LHCN-M2 (cell line): ENCODE measurements around the gene DIPK1C. TPM values are rescaled to one million over a fixed set of nuclear protein-coding genes. Genes with fewer than 3 reads are reported as not detected.
A peak's percentile ranks its signal among the peaks of the same experiment; 100 is the strongest.
"Not testable (repeated sequence)": the region's sequence is repeated elsewhere in the genome, so short reads cannot be mapped to it uniquely, and the experiment has no call there.

Experiments
- DNase-seq: peaks from one replicate; pipeline ENCODE4 v3.0.0-alpha.2; 2012; ENCODE audit warnings: low read depth
- polyA plus RNA-seq: library from polyadenylated mRNA; unstranded; fragments of >200 nt; gene quantifications from one replicate; pipeline ENCODE4 v1.2.1, GENCODE V29; 2012; ENCODE audit warnings: missing spikeins
- total RNA-seq: library from RNA; depleted of rRNA; stranded (reverse); fragments of >200 nt; gene quantifications from 2 replicates; pipeline ENCODE4 v1.2.3, GENCODE V29; 2014; rRNA removed

Gene DIPK1C
- total RNA-seq: not detected in 2 replicates
- polyA plus RNA-seq: not detected

DNA sequence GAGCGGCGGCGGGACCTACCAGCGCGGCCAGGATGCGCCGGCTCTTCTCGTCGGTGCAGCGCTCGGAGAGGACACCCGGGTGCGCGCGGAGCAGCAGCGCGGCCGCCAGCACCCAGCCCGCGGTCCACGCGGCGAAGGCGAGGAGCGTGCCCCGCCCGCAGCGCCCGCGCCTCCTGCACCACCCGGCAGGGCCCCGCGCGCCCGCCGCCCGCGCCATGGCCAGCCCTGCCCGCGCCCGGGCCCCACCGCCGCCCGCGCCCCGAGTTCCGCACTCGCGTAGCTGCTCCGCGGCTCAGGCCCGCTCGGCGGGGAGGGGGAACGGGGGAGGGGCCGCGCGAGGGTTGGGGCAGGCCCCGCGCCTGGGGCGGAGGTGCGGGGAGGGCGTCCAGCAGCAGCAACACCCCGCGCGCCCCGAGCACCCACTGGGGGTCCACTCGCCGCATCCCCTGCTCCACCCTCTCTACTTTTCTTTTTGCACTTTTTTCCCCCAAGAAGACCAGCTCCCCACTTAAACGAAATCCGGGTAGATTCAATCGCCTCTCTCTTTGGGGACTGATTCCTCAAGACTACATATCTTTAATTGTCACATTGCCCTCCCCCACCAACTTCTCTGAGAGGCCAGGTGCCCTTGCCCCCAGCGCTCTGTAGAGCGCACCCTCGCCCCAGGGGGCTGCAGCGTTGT is at the start of gene DIPK1C:
Gene DIPK1C, minus strand, starts transcription at position 266 of the 682 bp plus-strand sequence. Its CDS starts 49 bp downstream, at position 217.
- no peak for DNase-seq

DNA sequence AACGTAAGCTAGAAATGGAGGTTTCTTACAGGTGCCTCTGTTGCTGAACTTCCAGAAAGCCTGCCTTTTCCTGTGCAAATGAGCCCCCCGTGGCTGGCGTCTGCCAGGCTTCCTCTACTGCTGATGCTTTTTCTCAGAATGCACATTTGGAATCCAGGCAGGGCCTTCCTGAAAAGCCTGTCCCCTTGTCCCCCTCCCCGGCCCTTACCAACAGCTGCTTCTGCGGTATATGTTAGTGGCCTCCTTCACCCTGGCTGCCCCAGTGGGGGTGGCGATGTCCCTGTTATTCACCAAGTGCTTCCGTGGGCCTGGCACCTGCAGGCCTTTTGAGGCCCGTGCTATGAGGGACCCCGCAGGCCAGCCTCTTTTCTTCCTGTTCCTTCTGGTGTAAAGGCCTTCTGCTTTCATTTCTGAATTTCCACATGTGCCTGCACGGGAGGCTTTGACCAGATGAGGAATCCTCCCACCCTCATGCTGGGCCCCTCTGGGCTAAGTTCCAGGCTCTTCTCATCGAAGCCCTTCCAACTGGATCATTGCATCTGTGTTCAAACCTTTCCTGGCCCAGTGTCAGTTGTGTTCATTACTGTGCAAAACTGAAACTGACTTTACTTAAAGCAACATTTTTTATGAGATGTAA is 49.5 kb upstream of the DIPK1C start:
- DNase-seq: no peak

DNA sequence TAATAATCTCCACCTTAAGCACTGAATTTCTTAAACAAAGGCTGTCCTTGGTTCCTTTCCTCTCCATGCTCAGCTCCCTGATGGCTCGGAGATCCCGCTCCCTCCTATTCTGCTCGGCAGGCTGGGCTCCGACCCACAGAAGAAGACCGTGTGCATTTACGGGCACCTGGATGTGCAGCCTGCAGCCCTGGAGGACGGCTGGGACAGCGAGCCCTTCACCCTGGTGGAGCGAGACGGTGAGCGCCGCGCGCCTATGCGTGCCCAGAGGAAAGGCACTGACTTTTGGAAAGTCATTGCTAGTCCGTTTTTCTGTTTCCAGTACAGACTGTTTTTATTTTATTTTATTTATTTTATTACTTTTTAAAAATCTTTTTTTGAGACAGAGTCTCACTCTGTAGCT is 48.7 kb upstream of the DIPK1C start:
- no peak for DNase-seq

DNA sequence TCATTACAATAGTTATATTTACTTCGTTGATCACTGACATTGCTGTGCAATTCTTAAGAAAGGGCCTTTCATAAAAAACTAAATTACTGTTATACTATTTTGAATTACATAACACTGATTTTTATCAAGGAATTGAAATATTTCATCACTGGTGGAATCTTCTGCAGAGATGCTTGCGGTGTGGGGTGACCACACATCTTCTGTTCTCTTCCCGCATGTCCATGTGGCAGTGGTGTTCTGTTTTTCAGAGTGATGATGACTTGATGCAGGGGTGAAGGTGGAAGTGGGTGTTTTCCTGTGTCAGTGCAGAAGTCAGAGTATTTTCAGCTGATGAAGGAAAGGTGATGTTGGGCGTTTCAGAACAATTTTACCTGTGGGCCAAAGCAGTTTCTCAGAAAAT is 46.0 kb upstream of the DIPK1C start:
- no peak for DNase-seq

DNA sequence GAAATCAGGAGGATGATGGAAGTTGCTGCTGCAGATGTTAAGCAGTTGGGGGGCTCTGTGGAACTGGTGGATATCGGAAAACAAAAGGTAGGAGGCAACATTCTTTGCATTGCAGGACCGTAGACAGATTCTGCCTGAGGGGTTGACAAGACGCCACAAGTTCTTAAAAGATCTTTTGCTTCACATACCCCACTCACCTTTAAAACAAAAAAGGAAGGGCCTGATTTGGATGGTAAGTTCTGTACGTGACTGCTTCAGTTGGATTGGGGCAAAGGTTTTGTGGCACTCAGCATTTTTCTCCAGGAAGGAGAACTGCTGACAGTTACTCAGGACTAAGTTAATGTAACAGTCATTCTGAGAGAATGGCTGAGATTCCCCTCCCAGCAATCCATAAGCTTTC is 44.3 kb upstream of the DIPK1C start:
- no peak for DNase-seq

DNA sequence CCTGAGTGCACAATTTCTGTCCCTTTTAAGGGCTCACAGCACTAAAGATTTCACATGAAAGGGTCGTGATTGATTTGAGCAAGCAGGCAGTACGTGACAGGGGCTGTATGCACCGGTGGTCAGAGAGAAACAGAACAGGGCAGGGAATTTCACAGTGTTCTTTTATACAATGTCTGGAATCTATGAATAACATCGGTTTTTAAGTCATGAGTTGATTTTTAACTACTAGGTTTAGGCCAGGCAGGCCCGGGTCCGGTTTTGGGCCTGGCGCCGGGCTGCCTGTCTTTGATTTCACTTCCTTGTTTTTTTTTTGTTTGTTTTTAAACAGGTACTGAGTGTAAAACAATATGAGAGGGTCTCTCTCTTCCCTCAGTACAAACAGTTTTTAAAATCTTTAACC is 43.7 kb upstream of the DIPK1C start:
- DNase-seq: not testable (repeated sequence)

DNA sequence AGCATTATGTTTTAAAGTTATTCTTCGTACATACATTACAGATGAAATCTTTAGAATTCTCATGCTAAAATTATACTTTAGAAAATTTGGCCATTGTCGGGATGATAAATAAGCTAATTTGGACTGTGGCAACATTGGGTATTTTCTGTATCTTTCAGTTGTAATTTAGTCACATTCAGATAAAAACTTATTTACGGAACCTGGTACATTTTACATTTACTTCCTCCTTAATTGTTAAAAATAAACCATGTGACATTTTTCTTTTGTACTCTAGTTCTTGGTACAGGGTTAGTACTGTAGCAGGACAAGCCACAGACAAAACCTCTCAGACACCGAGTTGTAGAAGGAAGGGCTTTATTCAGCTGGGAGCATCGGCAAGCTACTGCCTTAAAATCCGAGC is 43.3 kb upstream of the DIPK1C start:
- no peak for DNase-seq

DNA sequence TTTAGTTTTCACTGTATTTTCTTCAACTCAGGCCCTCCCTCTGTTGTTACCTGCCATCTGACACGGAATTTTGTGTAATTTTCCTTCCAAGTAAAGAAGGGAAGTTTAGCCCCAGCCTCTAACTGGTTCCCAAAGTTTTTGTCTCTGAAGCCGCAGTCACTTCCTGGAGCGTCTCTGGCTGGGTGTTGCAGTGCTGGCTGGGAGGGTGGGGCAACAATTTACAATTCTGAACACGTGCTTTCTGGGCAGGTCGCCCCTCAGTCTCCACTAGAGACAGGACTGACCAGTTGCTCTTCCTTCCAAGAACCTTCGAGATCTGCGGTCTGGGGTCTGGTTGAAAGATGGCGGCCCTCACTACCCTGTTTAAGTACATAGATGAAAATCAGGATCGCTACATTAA is 42.5 kb upstream of the DIPK1C start:
- no peak for DNase-seq

DNA sequence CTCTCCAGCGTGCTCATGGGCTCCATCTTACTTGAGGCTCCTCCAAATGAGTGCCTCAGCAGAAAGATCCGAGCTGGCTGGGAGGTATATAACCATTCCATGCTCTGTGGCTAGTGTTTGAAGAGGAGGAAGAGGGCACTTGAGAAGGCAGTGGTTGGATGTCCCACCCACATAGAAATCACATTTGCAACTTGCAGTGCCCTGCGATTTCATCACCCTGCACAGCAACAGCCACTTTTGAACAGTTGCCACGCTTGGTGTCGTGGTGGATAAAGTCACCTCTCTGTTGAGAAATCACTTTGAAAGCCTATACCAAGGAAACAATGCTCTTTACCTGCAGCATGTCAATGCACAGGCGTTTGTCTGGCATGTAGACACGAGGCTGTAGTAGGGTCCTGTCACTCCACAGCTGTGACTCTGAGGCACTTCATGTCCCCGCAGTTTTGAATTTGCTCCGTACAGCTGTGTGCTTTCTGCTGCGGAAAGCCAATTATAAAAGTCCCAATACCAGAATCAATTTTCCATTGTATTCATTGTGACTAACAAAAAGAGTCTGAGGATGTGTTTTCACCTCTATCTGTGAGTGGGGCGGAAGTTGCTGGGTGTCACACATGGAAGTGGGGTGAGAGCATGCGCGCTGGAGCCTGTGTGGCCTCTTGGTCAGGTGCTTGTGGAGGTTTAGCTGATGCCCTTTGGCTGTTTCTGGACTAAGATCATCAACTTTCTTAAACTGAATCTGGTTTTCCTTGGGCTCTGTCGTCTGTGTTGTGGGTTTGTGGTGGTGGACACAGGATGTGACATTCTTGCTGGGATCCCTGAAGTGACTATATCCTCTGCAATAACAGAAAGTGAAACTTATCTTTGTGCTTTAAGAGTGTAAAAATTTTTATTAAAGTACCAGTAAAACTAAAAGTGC is 41.9 kb upstream of the DIPK1C start:
- DNase-seq: no peak

DNA sequence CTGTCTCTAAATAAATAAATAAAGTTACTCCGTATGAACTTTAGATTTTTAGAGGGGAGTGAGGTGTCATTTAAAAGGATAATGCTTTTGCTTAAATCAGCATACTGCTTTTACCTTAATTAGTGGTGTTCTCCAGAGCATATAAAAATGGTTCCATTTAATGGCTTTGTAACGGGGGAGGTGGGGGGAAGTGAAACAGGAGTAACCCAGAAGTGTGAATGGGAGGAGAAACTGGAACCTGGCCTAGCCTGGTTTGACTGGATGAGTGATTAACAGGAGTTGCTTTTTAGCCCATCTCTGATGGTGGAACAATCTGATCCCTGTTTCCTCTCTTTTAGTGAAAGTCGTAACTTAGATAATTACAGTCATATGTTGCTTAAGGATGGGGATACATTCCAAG is 40.7 kb upstream of the DIPK1C start:
- DNase-seq: no peak

DNA sequence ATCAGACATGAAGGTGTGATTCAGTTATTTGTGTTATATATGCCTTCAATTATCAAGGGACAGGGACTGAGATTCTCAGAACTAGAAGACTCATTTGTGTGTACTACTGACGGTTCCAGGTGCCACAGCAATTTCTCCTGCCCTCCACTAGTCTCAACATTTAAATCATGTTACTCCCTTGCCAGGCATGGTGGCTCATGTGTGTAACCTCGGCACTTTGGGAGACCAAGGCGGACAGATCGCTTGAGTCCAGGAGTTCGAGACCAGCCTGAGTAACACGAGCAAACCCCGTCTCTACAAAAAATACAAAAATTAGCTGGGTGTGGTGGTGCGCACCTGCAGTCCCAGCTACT is 40.2 kb upstream of the DIPK1C start:
- DNase-seq: no peak

DNA sequence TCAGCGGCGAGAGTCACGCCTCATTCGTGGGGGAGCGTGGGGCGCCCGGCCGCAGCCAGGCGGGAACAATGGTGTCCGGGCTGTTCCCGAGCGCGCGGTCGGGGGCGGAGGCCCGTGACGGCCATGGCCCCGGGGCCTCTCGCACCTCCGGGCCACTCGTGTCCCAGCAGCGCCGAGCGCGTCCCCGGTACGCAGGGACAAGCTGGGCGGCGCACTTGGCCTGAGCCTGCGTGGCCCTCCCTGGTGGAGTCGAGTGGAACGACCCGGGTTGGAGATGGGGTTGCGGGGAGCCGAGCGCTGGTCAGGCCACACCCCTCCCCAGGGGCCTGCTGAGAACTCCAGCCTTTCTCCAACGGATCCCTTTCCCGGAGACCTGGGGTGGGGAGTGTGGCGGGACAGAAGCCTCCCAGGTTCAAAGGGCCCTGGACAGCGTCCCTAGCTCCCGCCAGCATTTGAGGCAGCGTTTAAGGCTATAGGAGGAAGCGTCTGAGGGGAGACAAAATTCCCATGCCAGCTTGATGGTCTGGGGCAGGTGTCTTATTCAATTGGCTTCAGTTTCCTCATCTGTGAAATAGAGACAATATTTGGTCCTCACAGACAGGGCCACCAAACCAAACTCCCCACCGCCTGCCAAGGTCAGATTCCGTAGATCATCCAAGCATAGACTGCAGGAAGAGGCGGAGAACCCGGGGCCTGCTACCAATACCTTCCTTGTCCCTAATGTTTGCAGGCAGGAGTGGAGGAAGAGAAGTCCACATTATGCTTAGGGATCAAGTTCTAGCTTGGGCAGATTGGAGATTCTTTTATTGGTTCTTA is 39.6 kb upstream of the DIPK1C start:
- peak; percentile 60 for DNase-seq

DNA sequence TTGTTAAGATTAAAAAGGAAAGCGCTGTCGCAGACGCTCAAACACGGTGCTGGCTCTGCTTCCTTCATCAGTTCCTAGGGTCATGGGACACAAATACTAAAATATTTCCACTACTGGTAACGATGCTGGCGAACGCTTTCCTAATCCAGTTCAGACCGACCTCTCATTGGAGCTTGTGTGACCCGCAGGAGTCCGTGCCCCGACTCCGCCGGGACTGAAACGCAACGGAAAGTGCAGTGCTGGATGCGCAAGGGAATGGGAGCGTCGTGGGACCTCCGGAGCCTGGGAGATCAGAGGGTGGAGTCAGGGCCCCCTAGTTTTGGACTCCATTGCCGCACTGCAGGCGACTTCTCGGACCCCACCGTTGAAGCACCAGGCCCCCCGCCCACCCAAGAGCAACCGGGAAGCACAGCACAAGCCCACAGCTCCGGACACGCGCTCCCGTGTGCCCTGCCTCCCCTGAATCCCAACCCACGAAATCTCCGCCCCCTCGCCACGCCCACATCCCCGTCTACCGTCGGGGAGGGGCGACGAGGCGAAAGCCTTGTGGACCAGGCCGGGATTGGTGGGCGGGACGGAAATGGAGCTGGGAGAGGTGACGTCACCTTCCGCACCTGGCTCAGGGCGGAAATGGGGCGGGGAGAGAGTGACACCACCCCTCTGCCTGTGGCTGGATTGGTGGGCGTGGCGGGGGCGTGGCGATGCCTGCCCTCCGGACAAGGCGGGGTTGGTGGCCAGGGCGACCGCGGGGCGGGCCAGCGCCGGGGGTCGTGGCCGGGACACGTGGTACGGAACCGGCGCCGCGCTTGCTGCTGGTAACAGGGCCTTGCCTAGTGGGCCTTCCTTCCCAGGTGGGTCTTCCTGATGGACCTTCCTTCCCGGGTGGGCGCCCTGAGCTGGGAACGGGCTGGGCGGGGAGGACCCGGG is 38.7 kb upstream of the DIPK1C start, which contains the start of gene CNDP2:
Gene CNDP2, plus strand, starts transcription at position 783 of the 927 bp plus-strand sequence. CDS start 3,611 bp downstream, outside the sequence.
- DNase-seq: peak; percentile 97

DNA sequence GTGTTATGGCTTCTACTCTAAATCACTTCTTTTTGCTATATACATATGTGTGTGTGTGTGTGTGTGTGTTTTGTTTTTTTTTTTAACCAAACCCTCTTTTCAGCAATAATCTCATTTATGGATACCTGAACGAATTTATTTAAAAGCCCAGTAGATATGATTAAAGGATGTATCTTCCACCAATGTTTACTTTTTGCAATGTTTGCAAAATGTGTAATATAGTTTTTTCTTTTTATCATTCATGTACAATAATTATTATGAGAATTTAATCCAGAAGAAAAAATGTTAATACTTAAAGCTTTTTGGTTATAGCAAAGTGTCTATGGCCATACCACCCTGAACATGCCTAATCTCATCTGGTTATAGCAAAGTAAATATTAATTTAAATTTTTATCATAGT is 37.4 kb upstream of the DIPK1C start:
- DNase-seq: no peak

DNA sequence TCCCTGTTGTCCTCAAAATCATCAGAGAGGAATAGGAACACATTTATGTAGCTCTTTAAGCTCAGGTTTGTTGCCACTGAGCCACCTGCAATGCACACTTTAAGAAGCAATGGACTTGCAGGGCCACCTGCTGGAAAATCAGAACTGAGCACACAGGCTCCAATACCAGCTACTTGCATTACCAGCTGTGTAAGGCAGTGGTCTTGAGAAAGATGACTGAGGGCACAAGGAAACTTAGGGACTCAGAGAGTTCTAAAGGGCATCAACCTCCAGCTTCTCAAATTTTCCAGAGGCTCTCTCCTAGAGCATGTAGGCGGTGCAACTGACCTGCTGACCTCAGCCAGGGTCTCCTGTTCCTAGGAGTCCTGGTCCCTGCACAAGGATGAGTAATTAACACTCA is 36.6 kb upstream of the DIPK1C start:
- peak; percentile 32 for DNase-seq

DNA sequence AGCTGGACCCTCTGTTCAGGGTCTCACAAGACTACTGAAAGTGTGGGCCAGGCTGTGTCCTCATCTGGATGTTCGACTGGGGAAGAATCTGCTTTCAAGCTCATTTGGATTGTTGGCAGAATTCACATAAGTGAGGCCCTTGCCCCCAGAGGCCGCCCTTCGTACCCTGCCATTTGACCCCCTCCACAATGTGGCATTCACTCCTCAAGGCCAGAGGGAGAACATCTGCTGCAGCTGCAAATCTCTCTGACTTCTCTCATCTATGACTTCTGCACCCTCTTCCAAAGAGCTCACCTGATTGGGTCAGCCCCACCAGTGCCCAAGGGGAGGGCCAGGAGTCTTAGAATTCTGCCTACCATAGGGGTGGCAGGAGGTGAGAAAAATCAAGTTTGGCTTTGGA is 35.2 kb upstream of the DIPK1C start:
- no peak for DNase-seq

DNA sequence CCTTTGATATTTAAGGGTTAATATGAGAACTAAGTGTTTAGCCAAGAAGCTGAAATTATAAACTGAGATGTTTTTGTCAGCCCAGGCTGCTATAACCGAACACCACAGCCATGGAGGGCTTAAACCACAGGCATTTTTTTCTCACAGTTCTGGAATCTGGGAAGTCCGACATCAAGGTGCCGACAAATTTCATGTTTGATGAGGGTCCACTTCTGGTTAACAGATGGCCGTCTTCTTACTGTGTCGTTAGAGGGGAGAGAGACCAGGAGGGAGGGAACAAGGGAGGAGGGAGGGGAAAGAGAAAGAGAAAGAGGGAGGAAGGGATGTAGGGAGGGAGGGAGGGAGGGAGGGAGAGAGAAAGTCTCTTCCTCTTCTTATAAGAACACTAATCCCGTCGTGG is 32.6 kb upstream of the DIPK1C start:
- peak; percentile 70 for DNase-seq

DNA sequence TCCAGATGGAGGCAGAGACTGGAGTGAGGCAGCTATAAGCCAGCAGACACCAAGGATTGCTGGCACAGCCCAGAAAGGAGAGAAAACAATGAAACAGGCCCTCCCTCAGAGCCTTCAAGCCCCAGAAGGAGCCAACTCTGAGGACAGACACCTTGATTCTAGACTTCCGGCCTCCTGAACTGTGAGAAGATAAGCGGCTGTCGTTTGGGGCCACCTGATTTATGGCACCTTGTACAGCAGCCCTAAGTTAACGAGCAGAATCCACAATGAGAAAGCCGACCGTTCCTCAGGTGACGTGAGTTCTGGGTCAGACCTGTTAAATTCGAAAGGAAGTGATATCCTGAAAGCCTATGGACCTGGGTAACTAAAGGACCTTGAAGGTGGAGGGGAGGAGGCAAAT is 31.8 kb upstream of the DIPK1C start:
- no peak for DNase-seq

DNA sequence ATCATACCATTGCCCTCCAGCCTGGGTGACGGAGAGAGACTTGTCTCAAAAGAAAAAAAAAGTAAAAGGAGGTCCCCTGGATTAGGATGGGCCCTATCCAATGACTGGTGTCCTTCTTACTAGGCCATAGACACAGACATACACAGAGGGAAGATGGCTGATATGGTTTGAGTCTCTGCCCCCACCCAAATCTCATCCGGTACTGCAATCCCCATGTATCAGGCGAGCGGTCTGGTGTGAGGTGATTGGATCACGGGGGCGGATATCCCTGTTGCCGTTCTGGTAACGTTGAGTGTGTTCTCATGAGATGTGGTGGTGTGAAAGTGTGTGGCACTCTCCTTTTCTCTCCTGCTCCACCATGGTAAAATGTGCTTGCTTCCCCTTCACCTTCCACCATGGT is 31.2 kb upstream of the DIPK1C start:
- DNase-seq: no peak

DNA sequence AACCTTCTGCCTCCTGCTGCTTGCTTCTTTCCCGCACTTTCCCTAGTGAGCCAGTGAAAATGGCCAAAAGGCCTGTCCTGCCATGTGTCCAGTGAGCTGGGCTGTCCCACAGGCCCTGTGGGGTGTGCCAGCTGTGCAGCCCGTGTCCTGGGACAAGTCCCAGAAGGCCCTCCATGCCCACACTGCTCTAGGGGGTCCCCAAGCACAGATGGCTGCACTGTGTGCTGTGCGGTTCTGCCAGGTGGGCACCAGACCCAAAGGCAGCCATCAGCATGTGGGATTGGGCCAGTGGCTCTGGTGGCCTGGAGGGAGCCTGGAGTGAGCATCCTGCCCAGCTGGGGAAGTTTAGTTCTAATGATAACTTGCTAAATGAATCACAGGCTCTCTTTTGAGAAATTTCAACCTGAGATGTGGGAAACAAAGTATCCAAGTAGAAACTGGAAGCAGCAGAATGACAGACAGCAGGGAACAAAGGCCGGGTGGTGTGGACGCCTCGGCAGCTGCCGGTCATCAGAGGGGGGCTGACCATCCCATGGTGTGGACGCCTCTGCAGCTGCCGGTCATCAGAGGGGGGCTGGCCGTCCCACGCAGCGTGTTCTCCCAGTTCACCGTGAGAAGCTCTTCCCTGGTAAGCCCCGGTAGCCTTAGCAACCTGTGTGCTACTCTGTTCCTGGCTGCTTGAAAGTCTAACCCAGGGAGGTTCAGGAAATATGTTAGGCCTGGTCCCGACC is 29.2 kb upstream of the DIPK1C start:
- no peak for DNase-seq
